Activated naive CD8-positive, alpha-beta T cell treated with anti-CD3 and anti-CD28 coated beads, Interleukin-2, amount 50 U/mL, for 16 hours (primary cell): ENCODE results near the gene RASSF4.
A peak's percentile ranks its signal among the peaks of the same experiment; 100 is the strongest.

Source experiments
- DNase-seq: peaks from one replicate; pipeline ENCODE4 v3.0.0-alpha.2; 2020; ENCODE audit warnings: low read depth, low spot score

RASSF4 gene

GRCh38 chr10:44988957-44989585, 29.5 kb downstream of the RASSF4 start:
- DNase-seq: no peak

- no peak for DNase-seq
Observed at GRCh38 chr10:44989597-44990301, 30.1 kb downstream of the RASSF4 start.

- DNase-seq: no peak
Observed at GRCh38 chr10:44990302-44990655, 30.7 kb downstream of the RASSF4 start.

- no peak for DNase-seq
Observed at GRCh38 chr10:44990965-44991364, 31.4 kb downstream of the RASSF4 start.

GRCh38 chr10:44991571-44991970, 32.0 kb downstream of the RASSF4 start:
- no peak for DNase-seq

GRCh38 chr10:44992070-44992731, 32.6 kb downstream of the RASSF4 start:
- no peak for DNase-seq

- DNase-seq: no peak
Observed at GRCh38 chr10:44992732-44993225, 33.2 kb downstream of the RASSF4 start.

- no peak for DNase-seq
Observed at GRCh38 chr10:44993226-44993921, 33.8 kb downstream of the RASSF4 start.

- DNase-seq: no peak
Observed at GRCh38 chr10:44993922-44994751, 34.5 kb downstream of the RASSF4 start.

GRCh38 chr10:44994752-44995530, 35.3 kb downstream of the RASSF4 start:
- DNase-seq: no peak

GRCh38 chr10:44995581-44995913, 35.9 kb downstream of the RASSF4 start:
- DNase-seq: no peak

GRCh38 chr10:44995914-44996669, 36.5 kb downstream of the RASSF4 start:
- no peak for DNase-seq

GRCh38 chr10:44997105-44997748, 37.6 kb downstream of the RASSF4 start:
- no peak for DNase-seq

GRCh38 chr10:44998146-44998631, 38.6 kb downstream of the RASSF4 start:
- DNase-seq: no peak

GRCh38 chr10:45000138-45000751, 40.6 kb downstream of the RASSF4 start:
- no peak for DNase-seq

- peak; percentile 55 for DNase-seq
Observed at GRCh38 chr10:45000752-45001380, 41.3 kb downstream of the RASSF4 start, which contains the start of gene ZNF22. TSS of gene ZNF22 (plus strand) at chr10:45000923. CDS start at chr10:45003369, 2,446 bp downstream.

GRCh38 chr10:45001381-45002148, 42.0 kb downstream of the RASSF4 start:
- no peak for DNase-seq
